Natural killer cell (primary cell): Measurements from ENCODE around the gene ARL15. TPM values are rescaled to one million over a fixed set of nuclear protein-coding genes. Genes with fewer than 3 reads are reported as not detected.
"Not testable (repeated sequence)": the region's sequence is repeated elsewhere in the genome, so short reads cannot be mapped to it uniquely, and the experiment has no call there.

Experiments
- ATAC-seq, 3 donors: fragments of 150-1000 bp in 2 of 3; fragments of 200-7000 bp in 1 of 3; cut with Tn5 transposase; 1 replicate in 1 of 3; 2 replicates in 2 of 3; pipeline ENCODE4 v1.10.0; 2021; ENCODE audit warnings: mild to moderate bottlenecking in 2 of 3, moderate library complexity in 2 of 3
- DNase-seq, 2 donors: peaks; one replicate each; pipeline versions ENCODE4 v3.0.0 to v3.0.0-alpha.2; 2013 to 2021; ENCODE audit warnings: mixed read lengths in 1 of 2
- H3K27ac ChIP-seq: one replicate; pipeline ENCODE4 v1.5.1; 2013; ENCODE audit warnings: mild to moderate bottlenecking, low read length
- H3K27me3 ChIP-seq: one replicate; pipeline ENCODE4 v1.6.1; 2013; ENCODE audit warnings: low read length; ENCODE audit not compliant: control insufficient read depth, insufficient read depth
- H3K36me3 ChIP-seq: one replicate; pipeline ENCODE4 v1.6.1; 2013; ENCODE audit warnings: low read length; ENCODE audit not compliant: control insufficient read depth, insufficient read depth
- H3K4me1 ChIP-seq: one replicate; pipeline ENCODE4 v1.6.1; 2013; ENCODE audit warnings: low read length; ENCODE audit not compliant: control insufficient read depth, insufficient read depth
- H3K4me3 ChIP-seq: one replicate; pipeline ENCODE4 v1.5.1; 2013; ENCODE audit warnings: low read length
- H3K9me3 ChIP-seq: one replicate; pipeline ENCODE4 v1.6.1; 2013; ENCODE audit warnings: low read length; ENCODE audit not compliant: control insufficient read depth, insufficient read depth
- H3K27ac Mint-ChIP-seq, 2 donors: one replicate each; pipeline ENCODE4 v1.8.0; 2022; ENCODE audit warnings: mild to moderate bottlenecking in 2 of 2, mixed read lengths in 2 of 2, moderate library complexity in 1 of 2
- H3K27me3 Mint-ChIP-seq, 2 donors: one replicate each; pipeline ENCODE4 v1.8.0; 2022; ENCODE audit warnings: low read depth in 2 of 2, mixed read lengths in 2 of 2
- H3K36me3 Mint-ChIP-seq: one replicate; pipeline ENCODE4 v1.8.0; 2022; ENCODE audit warnings: mixed read lengths
- H3K4me1 Mint-ChIP-seq, 2 donors: one replicate each; pipeline ENCODE4 v1.8.0; 2022; ENCODE audit warnings: mixed read lengths in 2 of 2
- H3K4me3 Mint-ChIP-seq: one replicate; pipeline ENCODE4 v1.8.0; 2022; ENCODE audit warnings: mild to moderate bottlenecking, moderate library complexity, mixed read lengths
- H3K9me3 Mint-ChIP-seq, 2 donors: one replicate each; pipeline ENCODE4 v1.8.0; 2022; ENCODE audit warnings: mixed read lengths in 2 of 2
- WGBS: methylation state at CpG from one replicate; pipeline ENCODE4 v1.1.7; 2013; ENCODE audit warnings: missing lambda C conversion rate; ENCODE audit not compliant: insufficient coverage; 5-methylcytosine and 5-hydroxymethylcytosine counted together
- intact Hi-C: fragments of 100-400 bp; cut with micrococcal nuclease; formaldehyde crosslinking; loops from one replicate; pipeline ENCODE4 v1.14.2; 2022
- total RNA-seq, 4 donors: library from RNA; stranded (reverse); fragments of 120-200 nt in 1 of 4; gene quantifications; one replicate each; pipeline versions ENCODE4 v1.2.3 to v1.2.4, GENCODE V29; 2013 to 2022
- TF ChIP-seq, protein P1 (sequence below): fragments of 200-600 bp; IDR thresholded peaks from one replicate; pipeline ENCODE4 v1.8.0; 2022; ENCODE audit warnings: antibody characterized with exemption

The ARL15 gene
- total RNA-seq, 3 donors from 2014 or later (not counting 1 experiment from before 2014, with no cell fraction given) = 28.9 to 35.1 (median 33.1) TPM

DNA sequence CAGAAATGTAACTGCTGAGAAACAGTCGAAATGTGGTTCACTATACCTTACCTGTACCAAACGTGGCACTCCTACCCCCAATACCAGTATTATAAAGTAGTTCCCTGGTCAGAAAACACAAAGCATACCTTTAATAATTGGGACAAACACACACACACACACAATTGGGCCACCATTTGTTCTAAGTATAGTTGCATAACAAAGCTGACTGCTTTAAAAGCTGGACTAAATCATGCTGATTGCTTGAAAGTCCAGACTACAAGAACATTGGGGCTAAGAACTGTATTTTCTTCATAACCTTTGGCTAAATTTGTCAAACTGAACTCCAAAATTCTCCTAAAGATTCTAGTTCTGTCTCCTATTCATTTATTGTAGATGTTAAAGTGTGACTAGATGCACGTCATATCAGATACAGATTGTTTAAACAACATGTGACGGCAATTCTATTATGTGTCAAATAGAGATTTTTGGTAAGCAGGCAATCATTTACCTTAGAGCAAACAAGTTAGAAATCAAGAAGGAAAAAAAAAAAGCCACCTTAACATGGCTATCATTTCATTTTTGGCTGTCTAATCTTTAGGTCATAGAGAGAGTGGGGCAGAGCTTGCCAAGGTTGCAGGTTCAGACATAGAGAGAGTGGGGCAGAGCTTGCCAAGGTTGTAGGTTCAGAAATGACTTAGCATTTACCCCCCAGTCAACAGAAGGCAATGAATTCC, 265.1 kb downstream of the ARL15 start:
- Histone ChIP-seq H3K9me3 (no peaks in the 10 kb centered on the region), H3K4me3 (no peak overlapping the region), H3K4me1 (no peaks in the 10 kb centered on the region), H3K27ac (no peak overlapping the region), H3K27me3 (no peaks in the 10 kb centered on the region), H3K36me3 (no peaks in the 10 kb centered on the region)
- Mint-ChIP-seq H3K36me3 (no peaks in the 10 kb centered on the region), H3K27ac (no peak overlapping the region), H3K4me3 (no peak overlapping the region), H3K27me3 (no peaks in the 10 kb centered on the region), H3K9me3 (no peaks in the 10 kb centered on the region), H3K4me1 (no peaks in the 10 kb centered on the region)
- ATAC-seq = no peak
- WGBS = 98% methylated on average over 3 of the region's 4 CpGs
- DNase-seq = no peak
- intact Hi-C loops = no loop called here
- TF ChIP-seq, protein P1, sequence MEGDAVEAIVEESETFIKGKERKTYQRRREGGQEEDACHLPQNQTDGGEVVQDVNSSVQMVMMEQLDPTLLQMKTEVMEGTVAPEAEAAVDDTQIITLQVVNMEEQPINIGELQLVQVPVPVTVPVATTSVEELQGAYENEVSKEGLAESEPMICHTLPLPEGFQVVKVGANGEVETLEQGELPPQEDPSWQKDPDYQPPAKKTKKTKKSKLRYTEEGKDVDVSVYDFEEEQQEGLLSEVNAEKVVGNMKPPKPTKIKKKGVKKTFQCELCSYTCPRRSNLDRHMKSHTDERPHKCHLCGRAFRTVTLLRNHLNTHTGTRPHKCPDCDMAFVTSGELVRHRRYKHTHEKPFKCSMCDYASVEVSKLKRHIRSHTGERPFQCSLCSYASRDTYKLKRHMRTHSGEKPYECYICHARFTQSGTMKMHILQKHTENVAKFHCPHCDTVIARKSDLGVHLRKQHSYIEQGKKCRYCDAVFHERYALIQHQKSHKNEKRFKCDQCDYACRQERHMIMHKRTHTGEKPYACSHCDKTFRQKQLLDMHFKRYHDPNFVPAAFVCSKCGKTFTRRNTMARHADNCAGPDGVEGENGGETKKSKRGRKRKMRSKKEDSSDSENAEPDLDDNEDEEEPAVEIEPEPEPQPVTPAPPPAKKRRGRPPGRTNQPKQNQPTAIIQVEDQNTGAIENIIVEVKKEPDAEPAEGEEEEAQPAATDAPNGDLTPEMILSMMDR = no peak

DNA sequence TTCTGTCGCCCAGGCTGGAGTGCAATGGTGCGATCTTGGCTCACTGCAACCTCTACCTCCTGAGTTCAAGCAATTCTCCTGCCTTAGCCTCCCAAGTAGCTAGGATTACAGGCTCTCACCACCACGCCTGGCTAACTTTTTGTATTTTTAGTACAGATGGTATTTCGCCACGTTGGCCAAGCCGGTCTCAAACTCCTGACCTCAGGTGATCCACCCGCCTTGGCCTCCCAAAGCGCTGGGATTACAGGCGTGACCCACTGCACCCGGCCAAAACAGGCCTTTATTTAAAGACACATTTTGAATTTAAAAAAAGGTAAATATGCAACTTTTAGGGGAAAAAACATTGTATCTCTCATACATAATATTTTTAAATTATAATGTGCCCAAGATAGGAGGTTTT, 266.1 kb downstream of the ARL15 start:
- H3K27me3 Mint-ChIP-seq, H3K4me3 Mint-ChIP-seq, H3K27ac ChIP-seq, H3K9me3 Mint-ChIP-seq, H3K4me1 ChIP-seq, H3K4me1 Mint-ChIP-seq, intact Hi-C loops, H3K36me3 Mint-ChIP-seq, H3K4me3 ChIP-seq, H3K27ac Mint-ChIP-seq, H3K9me3 ChIP-seq, H3K27me3 ChIP-seq, ATAC-seq, DNase-seq, H3K36me3 ChIP-seq: not testable (repeated sequence)
- WGBS = over 99% methylated on average over 9 of the region's 10 CpGs

DNA sequence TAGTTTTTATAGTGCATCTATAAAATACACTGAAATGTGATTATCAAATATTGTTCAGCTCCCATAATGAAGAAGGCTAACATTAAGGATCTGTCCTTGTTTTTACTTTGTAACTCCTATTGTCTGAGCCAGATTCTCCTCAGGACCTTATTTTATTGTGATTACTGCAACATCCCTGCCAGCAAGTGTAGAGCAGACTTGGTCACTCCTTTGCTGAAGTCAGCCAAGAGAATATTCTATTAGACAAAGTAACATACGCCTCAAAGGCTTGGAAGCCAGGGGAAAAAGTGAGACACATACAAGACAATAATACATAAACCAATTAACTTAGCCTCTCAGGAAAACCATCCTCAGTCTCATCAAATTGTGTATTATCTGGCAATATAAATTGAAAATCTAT, 269.6 kb downstream of the ARL15 start:
- ATAC-seq (no peak), DNase-seq (no peak)
- intact Hi-C loops = no loop called here
- no peaks in the 10 kb centered on the region for H3K36me3 Mint-ChIP-seq
- H3K4me3 ChIP-seq = no peak overlapping the region
- no peaks in the 10 kb centered on the region for H3K9me3 Mint-ChIP-seq
- TF ChIP-seq, protein P1 = no peak
- H3K9me3 ChIP-seq = no peaks in the 10 kb centered on the region
- 100% methylated on average over 1 of the region's 1 CpG for WGBS
- H3K36me3 ChIP-seq = no peaks in the 10 kb centered on the region
- no peak overlapping the region for H3K4me3 Mint-ChIP-seq
- H3K27me3 Mint-ChIP-seq = no peaks in the 10 kb centered on the region
- H3K4me1 Mint-ChIP-seq = no peaks in the 10 kb centered on the region
- H3K4me1 ChIP-seq = no peaks in the 10 kb centered on the region
- no peak overlapping the region for H3K27ac ChIP-seq
- H3K27ac Mint-ChIP-seq = no peak overlapping the region
- no peaks in the 10 kb centered on the region for H3K27me3 ChIP-seq

DNA sequence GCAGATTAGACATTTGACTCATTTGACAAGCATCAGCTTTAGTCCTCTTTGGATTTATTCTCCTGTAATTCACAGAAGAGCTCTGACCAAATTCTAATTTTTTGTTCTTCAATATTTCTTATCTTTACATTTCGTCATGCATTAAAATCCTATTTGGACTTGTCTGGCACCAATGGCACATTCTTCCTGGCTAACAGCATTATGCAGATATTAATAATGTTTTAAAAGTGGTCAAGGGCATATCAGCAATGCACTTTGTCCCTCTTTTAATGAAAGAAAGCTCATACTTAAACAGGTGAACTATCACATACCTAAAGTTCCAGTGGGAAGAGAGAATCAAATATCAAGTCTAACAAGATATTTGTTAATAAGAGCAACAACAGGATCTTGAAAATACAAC, 270.4 kb downstream of the ARL15 start:
- Mint-ChIP-seq H3K9me3 (no peaks in the 10 kb centered on the region), H3K36me3 (no peaks in the 10 kb centered on the region), H3K27ac (no peak overlapping the region), H3K4me3 (no peak overlapping the region), H3K27me3 (no peaks in the 10 kb centered on the region), H3K4me1 (no peaks in the 10 kb centered on the region)
- intact Hi-C loops = no loop called here
- TF ChIP-seq, protein P1 = no peak
- 100% methylated on average over 1 of the region's 1 CpG for WGBS
- Histone ChIP-seq H3K4me1 (no peaks in the 10 kb centered on the region), H3K9me3 (no peaks in the 10 kb centered on the region), H3K27ac (no peak overlapping the region), H3K4me3 (no peak overlapping the region), H3K36me3 (no peaks in the 10 kb centered on the region), H3K27me3 (no peaks in the 10 kb centered on the region)
- no peak for DNase-seq
- no peak for ATAC-seq
